Measurements from ENCODE around the gene MPZL1. TPM values are rescaled to one million over a fixed set of nuclear protein-coding genes. Genes with fewer than 3 reads are reported as not detected.
A peak's percentile ranks its signal among the peaks of the same experiment; 100 is the strongest.

The MPZL1 gene
- total RNA-seq, 1 donor from 2014 or later: 133 TPM

- H3K36me3 Mint-ChIP-seq (ENCODE audit: insufficient read depth): peaks cover 21% of the 10 kb centered on the region
- H3K27me3 Mint-ChIP-seq: no peaks in the 10 kb centered on the region
- no peak overlapping the region for H3K27ac Mint-ChIP-seq
- H3K4me1 Mint-ChIP-seq (ENCODE audit: low read depth): peaks cover 17% of the 10 kb centered on the region
- H3K4me3 Mint-ChIP-seq (ENCODE audit: low read depth): no peak overlapping the region
- no peak for TF ChIP-seq CTCF (IDR thresholded peaks at IDR 0.05; ENCODE audit: unreplicated experiment)
- DNase-seq (ENCODE audit: low spot score, unreplicated experiment): no peak
- H3K9me3 Mint-ChIP-seq (ENCODE audit: low read depth): no peaks in the 10 kb centered on the region
Measured at GRCh38 chr1:167794043-167794442, 72.3 kb downstream of the MPZL1 start.

- Mint-ChIP-seq H3K4me3 (ENCODE audit: low read depth) (no peak overlapping the region), H3K9me3 (ENCODE audit: low read depth) (no peaks in the 10 kb centered on the region), H3K27me3 (no peaks in the 10 kb centered on the region), H3K27ac (peak overlapping the region; percentile 52), H3K4me1 (ENCODE audit: low read depth) (peaks cover 22% of the 10 kb centered on the region), H3K36me3 (ENCODE audit: insufficient read depth) (peaks cover 18% of the 10 kb centered on the region)
- no peak for DNase-seq (ENCODE audit: low spot score, unreplicated experiment)
- TF ChIP-seq CTCF (IDR thresholded peaks at IDR 0.05; ENCODE audit: unreplicated experiment): no peak
Measured at GRCh38 chr1:167795810-167796740, 74.3 kb downstream of the MPZL1 start.

GRCh38 chr1:167797015-167797414 is 75.2 kb downstream of the MPZL1 start:
- Mint-ChIP-seq H3K4me3 (ENCODE audit: low read depth) (no peak overlapping the region), H3K27ac (peak overlapping the region; percentile 73), H3K36me3 (ENCODE audit: insufficient read depth) (peaks cover 18% of the 10 kb centered on the region), H3K9me3 (ENCODE audit: low read depth) (peaks cover under 1% of the 10 kb centered on the region), H3K27me3 (no peaks in the 10 kb centered on the region), H3K4me1 (ENCODE audit: low read depth) (peaks cover 22% of the 10 kb centered on the region)
- TF ChIP-seq CTCF (IDR thresholded peaks at IDR 0.05; ENCODE audit: unreplicated experiment): no peak
- DNase-seq (ENCODE audit: low spot score, unreplicated experiment): no peak

- peaks cover 24% of the 10 kb centered on the region for H3K4me1 Mint-ChIP-seq (ENCODE audit: low read depth)
- no peaks in the 10 kb centered on the region for H3K27me3 Mint-ChIP-seq
- no peak for TF ChIP-seq CTCF (IDR thresholded peaks at IDR 0.05; ENCODE audit: unreplicated experiment)
- peak overlapping the region; percentile 92 for H3K27ac Mint-ChIP-seq
- no peak overlapping the region for H3K4me3 Mint-ChIP-seq (ENCODE audit: low read depth)
- DNase-seq (ENCODE audit: low spot score, unreplicated experiment): no peak
- peaks cover 16% of the 10 kb centered on the region for H3K36me3 Mint-ChIP-seq (ENCODE audit: insufficient read depth)
- H3K9me3 Mint-ChIP-seq (ENCODE audit: low read depth): peaks cover 7% of the 10 kb centered on the region
Measured at GRCh38 chr1:167798952-167799351, 77.2 kb downstream of the MPZL1 start.

GRCh38 chr1:167799747-167800146 is 78.0 kb downstream of the MPZL1 start:
- H3K4me1 Mint-ChIP-seq (ENCODE audit: low read depth): peaks cover 24% of the 10 kb centered on the region

More at GRCh38 chr1:167799747-167800146, 78.0 kb downstream of the MPZL1 start:
- Mint-ChIP-seq H3K27ac (no peak overlapping the region), H3K27me3 (no peaks in the 10 kb centered on the region), H3K9me3 (ENCODE audit: low read depth) (peaks cover 7% of the 10 kb centered on the region), H3K36me3 (ENCODE audit: insufficient read depth) (peaks cover 13% of the 10 kb centered on the region), H3K4me3 (ENCODE audit: low read depth) (no peak overlapping the region)
- no peak for DNase-seq (ENCODE audit: low spot score, unreplicated experiment)
- TF ChIP-seq CTCF (IDR thresholded peaks at IDR 0.05; ENCODE audit: unreplicated experiment): no peak

Data from progenitor cell of endocrine pancreas (in vitro differentiated cells).